Measurements from ENCODE around the gene GAS2L1.

GRCh38 chr22:29302681-29303465 lies 3.6 kb upstream of the GAS2L1 start:
- TF ChIP-seq ZFX (IDR thresholded peaks at IDR 0.05; ENCODE audit: borderline replicate concordance) (no peak), CTCF (IDR thresholded peaks at IDR 0.05) (no peak)

Measured in 22Rv1 (cell line).